ENCODE measurements around the gene ATF4.

ATF4 gene

GRCh38 chr22:39530692-39531331, 10.4 kb downstream of the ATF4 start:
- no peak for DNase-seq

- DNase-seq: peak; percentile 98
These were observed 12.1 kb downstream of the ATF4 start, which contains the start of gene RPS19BP1 for GRCh38 chr22:39532215-39533073. Gene RPS19BP1, minus strand, starts transcription at chr22:39532748. Its CDS starts 10 bp downstream, at chr22:39532738.

GRCh38 chr22:39534092-39534506, 13.7 kb downstream of the ATF4 start:
- no peak for DNase-seq

GRCh38 chr22:39534591-39535356, 14.4 kb downstream of the ATF4 start:
- DNase-seq: peak; percentile 87

- no peak for DNase-seq
These were observed 15.0 kb downstream of the ATF4 start for GRCh38 chr22:39535357-39535725.

GRCh38 chr22:39535831-39536449, 15.6 kb downstream of the ATF4 start:
- DNase-seq: no peak

GRCh38 chr22:39536711-39537110, 16.3 kb downstream of the ATF4 start:
- DNase-seq: no peak

GRCh38 chr22:39537975-39538374, 17.6 kb downstream of the ATF4 start:
- no peak for DNase-seq

GRCh38 chr22:39543095-39543494, 22.7 kb downstream of the ATF4 start:
- no peak for DNase-seq

- DNase-seq: peak; percentile 77
These were observed 25.3 kb downstream of the ATF4 start for GRCh38 chr22:39545386-39546365.

GRCh38 chr22:39546889-39547586, 26.7 kb downstream of the ATF4 start:
- no peak for DNase-seq

GRCh38 chr22:39547587-39547947, 27.2 kb downstream of the ATF4 start:
- no peak for DNase-seq

GRCh38 chr22:39553429-39553828, 33.1 kb downstream of the ATF4 start:
- DNase-seq: no peak

- no peak for DNase-seq
These were observed 33.8 kb downstream of the ATF4 start for GRCh38 chr22:39554151-39554550.

- DNase-seq: peak; percentile 56
These were observed 36.8 kb downstream of the ATF4 start for GRCh38 chr22:39556970-39557841.

GRCh38 chr22:39558254-39558727, 37.9 kb downstream of the ATF4 start:
- DNase-seq: no peak

GRCh38 chr22:39558950-39559349, 38.6 kb downstream of the ATF4 start:
- no peak for DNase-seq

- DNase-seq: no peak
These were observed 39.2 kb downstream of the ATF4 start for GRCh38 chr22:39559456-39560105.

GRCh38 chr22:39560127-39560526, 39.8 kb downstream of the ATF4 start:
- no peak for DNase-seq
